Measurements from ENCODE around the gene MTHFR.

DNA sequence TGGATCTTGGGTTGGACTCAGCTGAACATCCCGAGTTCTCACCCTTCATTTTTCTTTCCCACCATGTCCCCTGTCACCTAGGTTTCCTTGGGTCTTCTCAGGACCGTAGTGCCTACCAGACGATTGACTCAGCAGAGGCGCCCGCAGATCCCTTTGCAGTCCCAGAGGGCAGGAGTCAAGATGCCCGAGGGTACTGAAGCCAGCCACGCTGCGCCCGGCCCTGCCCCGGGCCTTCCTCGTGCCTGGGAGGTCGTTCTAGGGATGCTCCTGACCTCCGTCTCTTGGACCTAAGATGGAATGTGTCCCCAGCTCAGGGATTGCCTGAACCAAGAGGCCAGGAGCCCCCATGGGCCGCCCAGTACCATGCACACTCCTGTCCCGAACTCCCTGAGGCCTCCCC lies 55.8 kb downstream of the MTHFR start:
- TF ChIP-seq YY1 (IDR thresholded peaks at IDR 0.05; ENCODE audit: insufficient read depth, insufficient read length) (no peak), ZNF274 (IDR thresholded peaks at IDR 0.05; ENCODE audit: low read depth, low read length) (no peak), SUZ12 (IDR thresholded peaks at IDR 0.05; ENCODE audit: extremely low read depth, insufficient read depth, insufficient read length) (no peak)

Data from NT2/D1 (cell line).